HepG2 (cell line): ENCODE data around the gene PPP4R4. TPM values are rescaled to one million over a fixed set of nuclear protein-coding genes. Genes with fewer than 3 reads are reported as not detected.

Experiments used
- ATAC-seq: fragments of 200-7000 bp; cut with Tn5 transposase; 3 replicates; pipeline ENCODE4 v1.9.1; 2020; ENCODE audit warnings: mild to moderate bottlenecking, moderate library complexity
- BruUV-seq: library from RNA; stranded (reverse); fragments of 400-500 nt; replicated peaks from 2 replicates; lab custom pipeline; 2021; lab: Mats Ljungman, UMichigan
- CTCF ChIA-PET: fragments of 300-600 bp; formaldehyde crosslinking; extraction: SDS; loops from one replicate; lab custom pipeline; 2021; ENCODE audit warnings: low total read pairs, inconsistent platforms, low intra/inter-chr PET ratio; lab: Yijun Ruan, JAX
- POLR2A ChIA-PET: fragments of 350-600 bp; sonication (Branson Sonifier 250); formaldehyde crosslinking; loops from one replicate; lab custom pipeline; 2020; ENCODE audit warnings: antibody characterized with exemption, inconsistent platforms; lab: Yijun Ruan, JAX
- DNase-seq: peaks from one replicate; pipeline ENCODE4 v3.0.0-alpha.2; 2015; ENCODE audit warnings: low spot score
- FAIRE-seq: peaks from 3 replicates; lab custom pipeline; 2011; peaks lifted over from hg19 to GRCh38; lab: Jason Lieb, UNC
- H2AFZ ChIP-seq: one replicate; pipeline ENCODE4 v1.6.1; 2011; ENCODE audit warnings: low read length, inconsistent platforms
- H3K27ac ChIP-seq: fragments of 300-600 bp; 3 replicates; pipeline ENCODE4 v1.8.0; 2011; ENCODE audit warnings: mixed run types, mild to moderate bottlenecking, mixed read lengths, low read length, inconsistent platforms; ENCODE audit not compliant: insufficient read depth; ENCODE audit errors: extremely low read length
- H3K27me3 ChIP-seq, 2 experiments: fragments of 200-600 bp in 1 of 2; 2 replicates in 1 of 2; 3 replicates in 1 of 2; pipeline versions ENCODE4 v1.6.0 to v1.8.0; 2011; ENCODE audit warnings: low read length in 2 of 2, mild to moderate bottlenecking in 2 of 2, moderate library complexity in 2 of 2, inconsistent platforms in 1 of 2; ENCODE audit not compliant: insufficient read depth in 2 of 2, control insufficient read depth in 1 of 2
- H3K36me3 ChIP-seq, 2 experiments: fragments of 200-600 bp in 1 of 2; replicated peaks in 1 of 2; 2 replicates in 1 of 2; 3 replicates in 1 of 2; pipeline versions ENCODE4 v1.5.1 to v1.8.0; 2011; ENCODE audit warnings: low read length in 2 of 2, inconsistent platforms in 1 of 2; ENCODE audit not compliant: insufficient read depth in 2 of 2, control insufficient read depth in 1 of 2
- H3K4me1 ChIP-seq: 2 replicates; pipeline ENCODE4 v1.5.1; 2012; ENCODE audit warnings: low read length, inconsistent platforms; ENCODE audit not compliant: insufficient read depth
- H3K4me2 ChIP-seq: 2 replicates; pipeline ENCODE4 v1.6.0; 2011; ENCODE audit warnings: low read depth, low read length, inconsistent platforms
- H3K4me3 ChIP-seq, 3 experiments: fragments of 200-600 bp in 1 of 3; sonication (generic), shearing (Covaris generic) in 1 of 3; replicated peaks in 1 of 3; 2 replicates each; pipeline ENCODE4 v1.5.1; 2011 to 2016; ENCODE audit warnings: low read length in 3 of 3, inconsistent platforms in 2 of 3, low read depth in 2 of 3, mild to moderate bottlenecking in 2 of 3, control low read depth in 1 of 3, mixed read lengths in 1 of 3; ENCODE audit not compliant: insufficient read depth in 1 of 3
- H3K79me2 ChIP-seq: one replicate; pipeline ENCODE4 v1.6.1; 2011; ENCODE audit warnings: low read length, inconsistent platforms; ENCODE audit not compliant: insufficient read depth
- H3K9ac ChIP-seq: 2 replicates; pipeline ENCODE4 v1.6.0; 2011; ENCODE audit warnings: mild to moderate bottlenecking, low read depth, low read length, inconsistent platforms; ENCODE audit not compliant: insufficient read depth
- H3K9me3 ChIP-seq: 2 replicates; pipeline ENCODE4 v1.5.1; 2012; ENCODE audit warnings: mild to moderate bottlenecking, low read length
- H4K20me1 ChIP-seq: 2 replicates; pipeline ENCODE4 v1.6.0; 2011; ENCODE audit warnings: inconsistent platforms, mild to moderate bottlenecking, low read length, moderate library complexity; ENCODE audit not compliant: insufficient read depth
- CBX2 ChIP-seq, 2 experiments: fragments of 200-600 bp in 1 of 2; sonication (generic); formaldehyde crosslinking in 1 of 2; IDR thresholded peaks; 2 replicates each; pipeline versions ENCODE4 v1.7.0 to v1.8.1; 2018 to 2022; ENCODE audit warnings: low read depth in 2 of 2, low read length in 1 of 2, mild to moderate bottlenecking in 1 of 2, missing genetic modification reagents in 1 of 2
- CCDC6 ChIP-seq: sonication (generic); formaldehyde crosslinking; IDR thresholded peaks from 2 replicates; pipeline ENCODE4 v1.8.1; 2022; ENCODE audit warnings: mild to moderate bottlenecking, missing genetic modification reagents, moderate library complexity
- DZIP1 ChIP-seq: sonication (generic); formaldehyde crosslinking; IDR thresholded peaks from 2 replicates; pipeline ENCODE4 v1.5.0; 2020; ENCODE audit warnings: mild to moderate bottlenecking, missing genetic modification reagents
- GZF1 ChIP-seq: sonication (generic); formaldehyde crosslinking; IDR thresholded peaks from 2 replicates; pipeline ENCODE4 v1.5.1; 2020; ENCODE audit warnings: mild to moderate bottlenecking, missing genetic modification reagents
- HDAC2 ChIP-seq: sonication (generic); formaldehyde crosslinking; IDR thresholded peaks from 2 replicates; pipeline ENCODE4 v1.4.0; 2020; ENCODE audit warnings: missing genetic modification reagents
- HMG20A ChIP-seq: IDR thresholded peaks from 2 replicates; pipeline ENCODE4 v1.6.1; 2016; ENCODE audit warnings: borderline replicate concordance
- IKZF5 ChIP-seq: IDR thresholded peaks from 2 replicates; pipeline ENCODE4 v1.6.1; 2018; ENCODE audit warnings: missing genetic modification reagents, mild to moderate bottlenecking, missing compliant biosample characterization
- MED1 ChIP-seq: sonication (generic); formaldehyde crosslinking; IDR thresholded peaks from 2 replicates; pipeline ENCODE4 v1.4.0; 2020; ENCODE audit warnings: missing genetic modification reagents
- MEIS2 ChIP-seq: sonication (generic); formaldehyde crosslinking; IDR thresholded peaks from 2 replicates; pipeline ENCODE4 v1.9.0; 2021; ENCODE audit warnings: mild to moderate bottlenecking, missing genetic modification reagents
- NFKBIZ ChIP-seq: IDR thresholded peaks from 2 replicates; pipeline ENCODE4 v1.6.1; 2018; ENCODE audit warnings: missing genetic modification reagents, missing compliant biosample characterization
- NR3C1 ChIP-seq: sonication (generic); formaldehyde crosslinking; IDR thresholded peaks from 2 replicates; pipeline ENCODE4 v1.4.0; 2020; ENCODE audit warnings: missing genetic modification reagents
- PHB2 ChIP-seq: fragments of 450-650 bp; IDR thresholded peaks from 2 replicates; pipeline ENCODE4 v1.6.1; 2018; ENCODE audit not compliant: partially characterized antibody
- PITX1 ChIP-seq: sonication (generic); formaldehyde crosslinking; IDR thresholded peaks from 2 replicates; pipeline ENCODE4 v1.5.1; 2020; ENCODE audit warnings: mild to moderate bottlenecking, missing genetic modification reagents
- SP5 ChIP-seq: IDR thresholded peaks from 2 replicates; pipeline ENCODE4 v1.6.1; 2016; ENCODE audit warnings: low read depth, borderline replicate concordance
- UBTF ChIP-seq: sonication (generic); formaldehyde crosslinking; IDR thresholded peaks from 2 replicates; pipeline ENCODE4 v1.4.0; 2020; ENCODE audit warnings: mild to moderate bottlenecking, missing genetic modification reagents
- ZFAT ChIP-seq: sonication (generic); formaldehyde crosslinking; conservative IDR thresholded peaks from 2 replicates; pipeline ENCODE4 v1.8.1; 2023; ENCODE audit warnings: missing genetic modification reagents, inconsistent platforms
- ZNF564 ChIP-seq: sonication (generic); formaldehyde crosslinking; IDR thresholded peaks from 2 replicates; pipeline ENCODE4 v1.8.1; 2023; ENCODE audit warnings: mild to moderate bottlenecking, missing genetic modification reagents
- ZNF788 ChIP-seq: sonication (generic); formaldehyde crosslinking; IDR thresholded peaks from 2 replicates; pipeline ENCODE4 v1.5.0; 2020; ENCODE audit warnings: mild to moderate bottlenecking, missing genetic modification reagents, borderline replicate concordance
- whole genome bisulfite sequencing: methylation state at CpG from one replicate; pipeline ENCODE4 v1.1.6; 2017; ENCODE audit warnings: low lambda C conversion rate; 5-methylcytosine and 5-hydroxymethylcytosine counted together
- in situ Hi-C: cut with HindIII; loops from 2 replicates; pipeline ENCODE4 v1.10.0; 2017; ENCODE audit warnings: low pct_unique_long_range_greater_than_20kb; ENCODE audit not compliant: extremely low pct_ligation_motif_present
- intact Hi-C: fragments of 100-400 bp; cut with micrococcal nuclease; formaldehyde crosslinking; loops from one replicate; pipeline ENCODE4 v1.10.0; 2022; ENCODE audit not compliant: unreplicated experiment
- polyA plus RNA-seq, 8 experiments: library from polyadenylated mRNA; depleted of rRNA in 3 of 8; stranded (reverse) in 7 of 8; unstranded in 1 of 8; fragments of >200 nt; fragmentation: Illumina TruSeq in 4 of 8; extraction: Trizol in 4 of 8; gene quantifications; 2 replicates each; pipeline versions ENCODE4 v1.2.1 to v1.2.3, GENCODE V29; 2011 to 2016; ENCODE audit warnings: low read depth in 4 of 8, missing spikeins in 1 of 8, mixed read lengths in 1 of 8; ENCODE audit not compliant: insufficient read depth in 1 of 8
- total RNA-seq, 5 experiments: library from RNA; depleted of rRNA; stranded (reverse); fragments of >200 nt; fragmentation: Illumina TruSeq; extraction: Trizol; gene quantifications; 2 replicates each; pipeline ENCODE4 v1.2.3, GENCODE V29; 2016; ENCODE audit warnings: low read depth in 1 of 5

PPP4R4 gene
- total and polyA plus RNA-seq, 2 of the 13 experiments (the other 11 are each of a cell fraction or from before 2014, with no cell fraction given), result 9.5 to 19.8 TPM

GRCh38 chr14:94291906-94292525, 117.9 kb downstream of the PPP4R4 start (continued):
- TF ChIP-seq DZIP1, result 0 out of 2 replicates have a peak, but pooled peaks have one; percentile 17
- TF ChIP-seq NFKBIZ (CRISPR knock-in tag), result no peak
- 0 out of 2 replicates have a peak, but pooled peaks have one; percentile 5 for TF ChIP-seq ZNF788

GRCh38 chr14:94292526-94292871, 118.4 kb downstream of the PPP4R4 start:
- Histone ChIP-seq H3K4me3 (peak overlapping the region; percentile 48 to 84 (median 67)), H3K9ac (peak overlapping the region; percentile 90), H4K20me1 (no peaks in the 10 kb centered on the region), H3K4me2 (peak overlapping the region; percentile 98), H3K79me2 (peaks cover 27% of the 10 kb centered on the region), H3K27me3 (no peaks in the 10 kb centered on the region; a peak in 1 of 5 replicates), H3K36me3 (peaks cover 6 to 7% of the 10 kb centered on the region in 2 experiments; a peak in 4 of 5 replicates), H3K9me3 (no peaks in the 10 kb centered on the region), H3K4me1 (peaks cover 96% of the 10 kb centered on the region), H3K27ac (peak overlapping the region; percentile 97), H2AFZ (no peak overlapping the region)
- no peak for FAIRE-seq
- no peak; the same call in none of the 3 replicates for ATAC-seq
- ChIA-PET POLR2A (interaction anchor here (0.7 to 4.9 kb wide), 37 partner anchors 10 to 295 kb away, joined by 3 to 122 read pairs (median 6); partner anchors contain the start of genes CCDC197, DDX24, IFI27L1 and OTUB2), CTCF (no interaction called here)
- DNase-seq, result no peak
- in situ Hi-C loops (no loop called here), intact Hi-C loops (loop anchor here (5.0 kb wide), 1 partner anchor 155 kb away; no protein-coding TSS in a partner anchor)
- WGBS, result 0% methylated on average over 2 of the region's 3 CpGs
- TSS peak; percentile 79 for BruUV-seq
- TF ChIP-seq GZF1 (CRISPR knock-in tag) (peak; percentile 70; the same call in 1 of the 2 replicates), SP5 (CRISPR knock-in tag) (no peak), HMG20A (CRISPR knock-in tag) (no peak), CCDC6 (CRISPR knock-in tag) (peak; percentile 71), UBTF (no peak), ZNF564 (CRISPR knock-in tag) (peak; percentile 61; the same call in 1 of the 2 replicates), ZFAT (no peak), CBX2 (IDR thresholded peaks at IDR 0.05; ENCODE audit: low read depth, low read length) (no peak), CBX2 (CRISPR knock-in tag; IDR thresholded peaks at IDR 0.05; ENCODE audit: low read depth) (no peak), HDAC2 (CRISPR knock-in tag) (no peak), IKZF5 (CRISPR knock-in tag) (no peak), PITX1 (no peak), NR3C1 (CRISPR knock-in tag) (no peak), MEIS2 (CRISPR knock-in tag) (no peak), MED1 (no peak), PHB2 (no peak)
